ENCODE results near the gene CUX1.

Gene CUX1

GRCh38 chr7:101896316-101896715, 78.9 kb downstream of the CUX1 start:
- no peak for DNase-seq (ENCODE audit: low spot score)

DNA sequence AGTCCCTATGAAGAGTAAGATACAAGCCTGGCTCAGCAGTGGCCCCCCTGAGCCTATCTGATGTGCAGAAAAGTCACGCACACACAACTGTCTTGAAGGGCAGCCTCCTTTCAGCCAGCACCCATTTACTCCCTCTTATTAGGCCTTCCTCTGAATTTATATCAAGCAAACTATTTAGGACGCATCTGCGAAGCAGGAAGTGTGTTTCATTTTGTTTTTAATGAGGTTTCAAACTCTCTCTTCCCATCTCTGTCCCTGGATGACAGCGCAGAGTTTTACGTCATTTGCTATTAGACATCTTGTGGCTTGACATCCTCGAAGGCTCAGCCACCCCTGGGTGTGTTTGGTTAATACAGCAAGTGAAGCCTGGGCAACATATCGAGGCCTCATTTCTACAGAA, 79.5 kb downstream of the CUX1 start:
- DNase-seq (ENCODE audit: low spot score) = no peak

GRCh38 chr7:101898106-101898505, 80.7 kb downstream of the CUX1 start:
- DNase-seq (ENCODE audit: low spot score) = no peak

DNA sequence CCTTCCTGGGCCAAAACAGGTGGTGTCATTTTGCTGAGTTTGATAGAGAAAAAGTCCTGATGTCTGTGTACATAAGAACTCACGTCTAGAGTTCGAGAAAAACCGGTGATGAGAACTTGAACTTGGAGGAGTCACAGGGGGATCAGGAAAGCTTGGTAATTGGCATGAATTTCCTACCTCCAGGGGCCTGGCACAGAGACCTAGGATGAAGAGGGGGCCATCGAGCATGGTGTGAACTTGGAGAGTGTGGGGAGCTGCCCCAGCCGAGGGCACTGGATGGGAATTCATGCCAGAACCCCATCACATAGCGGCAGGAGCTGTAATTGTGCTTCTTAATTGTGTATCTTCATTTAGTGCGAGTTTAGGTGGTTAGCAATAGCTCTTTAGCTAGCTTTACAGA, 82.2 kb downstream of the CUX1 start:
- no peak for DNase-seq (ENCODE audit: low spot score)

GRCh38 chr7:101900103-101900502, 82.7 kb downstream of the CUX1 start:
- no peak for DNase-seq (ENCODE audit: low spot score)

GRCh38 chr7:101901661-101902491, 84.5 kb downstream of the CUX1 start:
- no peak for DNase-seq (ENCODE audit: low spot score)

DNA sequence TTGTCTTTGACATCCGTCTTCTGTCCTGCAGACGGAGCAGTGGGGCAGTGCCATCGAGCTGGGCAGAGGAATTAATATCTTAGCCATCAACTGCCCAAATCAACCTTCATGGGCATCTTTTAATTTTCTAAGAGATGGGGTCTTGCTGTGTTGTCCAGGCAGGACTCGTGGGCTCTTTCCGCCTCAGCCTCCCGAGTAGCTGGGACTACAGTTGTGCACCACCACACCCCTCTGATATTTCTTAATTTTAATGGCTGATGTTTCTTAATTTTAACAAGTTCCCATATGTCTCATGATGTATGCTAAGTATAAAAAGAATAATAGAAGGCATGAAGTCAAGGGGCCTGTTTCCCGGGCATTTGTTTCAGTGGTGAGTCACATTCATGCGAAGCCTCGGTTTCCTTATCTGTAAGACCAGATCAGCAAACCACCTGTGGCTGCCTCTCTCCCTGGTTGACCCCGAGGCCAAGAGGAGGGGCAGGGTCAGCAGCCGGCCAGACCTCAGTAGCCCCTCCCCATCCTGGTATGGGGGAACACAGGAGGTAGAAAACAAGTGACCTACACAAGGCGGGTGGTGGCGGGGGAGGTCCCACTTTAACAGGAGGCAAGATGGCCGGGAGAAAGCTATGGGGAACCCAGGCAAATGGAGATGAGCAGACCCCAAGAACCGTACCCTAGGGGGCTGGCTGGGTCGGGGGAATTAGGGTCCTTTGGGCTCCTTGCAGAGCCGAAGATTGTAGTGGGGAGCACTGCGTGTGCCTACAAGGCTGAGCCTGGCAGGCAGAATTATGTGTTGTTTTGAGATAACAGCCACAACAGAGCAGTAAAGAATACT, 85.5 kb downstream of the CUX1 start:
- DNase-seq (ENCODE audit: low spot score) = no peak

DNA sequence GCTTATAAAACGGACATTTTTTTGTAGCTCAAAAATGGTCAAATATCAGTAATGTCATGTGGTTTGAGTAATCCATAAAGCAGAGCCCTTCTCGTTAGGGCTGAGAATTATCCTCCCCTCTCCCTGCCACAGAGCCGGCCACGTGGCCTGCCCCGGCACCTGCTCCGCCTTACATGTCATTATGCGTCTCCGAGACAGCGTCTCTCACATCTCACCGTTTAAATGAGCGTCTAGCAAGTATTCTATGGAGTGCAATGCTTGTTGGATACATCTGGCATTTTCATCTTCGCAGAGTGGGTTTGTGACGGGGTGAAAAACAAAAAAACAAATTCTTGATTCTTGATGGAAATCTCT, 86.1 kb downstream of the CUX1 start:
- DNase-seq (ENCODE audit: low spot score) = no peak

DNA sequence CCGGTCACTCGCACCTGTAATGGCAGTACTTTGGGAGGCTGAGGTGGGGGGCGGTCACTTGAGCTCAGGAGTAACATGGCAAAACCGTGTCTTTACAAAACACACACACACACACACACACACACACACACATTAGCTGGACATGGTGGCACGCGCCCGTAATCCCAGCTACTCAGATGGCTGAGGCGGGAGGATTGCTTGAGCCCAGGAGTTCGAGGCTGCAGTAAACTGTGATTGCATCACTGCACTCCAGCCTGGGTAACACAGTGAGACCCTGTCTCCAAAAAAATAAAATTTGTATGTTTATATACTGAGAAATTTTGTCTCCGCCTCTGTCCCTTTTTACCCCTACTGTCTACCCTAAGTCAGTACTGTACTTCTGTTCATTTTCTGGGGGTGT, 86.6 kb downstream of the CUX1 start:
- no peak for DNase-seq (ENCODE audit: low spot score)

DNA sequence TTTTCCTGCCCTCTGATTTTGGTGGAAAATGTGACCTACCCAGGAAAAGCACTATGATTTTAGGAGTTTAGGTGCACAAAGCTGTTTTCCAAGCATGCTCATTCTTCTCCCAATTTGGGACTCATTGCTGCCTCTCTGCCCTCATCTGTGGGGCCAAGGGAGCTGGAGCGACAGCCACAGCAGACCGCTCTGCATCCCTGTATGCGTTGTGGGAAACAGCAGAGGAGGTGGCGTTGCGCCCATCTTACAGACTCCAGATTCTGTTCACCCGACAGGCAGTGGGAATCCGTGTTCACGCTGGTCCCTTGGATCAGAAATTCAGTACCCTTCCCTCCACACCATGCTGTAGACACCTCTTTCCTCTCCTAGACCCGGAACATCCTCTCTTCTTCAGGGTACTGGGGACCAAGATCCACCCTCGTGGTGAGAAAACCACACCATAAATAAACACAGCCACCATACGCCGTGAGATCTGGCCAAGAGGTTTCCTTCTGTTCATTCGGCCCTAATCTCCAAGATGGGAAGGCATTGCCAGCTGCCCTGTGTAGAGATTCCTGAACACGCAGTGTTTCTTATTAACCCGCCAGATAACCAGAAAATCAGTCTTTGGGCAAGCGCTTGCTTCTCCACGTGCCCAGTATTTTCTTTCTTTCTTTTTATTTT, 87.9 kb downstream of the CUX1 start:
- no peak for DNase-seq (ENCODE audit: low spot score)

- no peak for DNase-seq (ENCODE audit: low spot score)
These were observed 89.1 kb downstream of the CUX1 start for GRCh38 chr7:101906291-101907240.

DNA sequence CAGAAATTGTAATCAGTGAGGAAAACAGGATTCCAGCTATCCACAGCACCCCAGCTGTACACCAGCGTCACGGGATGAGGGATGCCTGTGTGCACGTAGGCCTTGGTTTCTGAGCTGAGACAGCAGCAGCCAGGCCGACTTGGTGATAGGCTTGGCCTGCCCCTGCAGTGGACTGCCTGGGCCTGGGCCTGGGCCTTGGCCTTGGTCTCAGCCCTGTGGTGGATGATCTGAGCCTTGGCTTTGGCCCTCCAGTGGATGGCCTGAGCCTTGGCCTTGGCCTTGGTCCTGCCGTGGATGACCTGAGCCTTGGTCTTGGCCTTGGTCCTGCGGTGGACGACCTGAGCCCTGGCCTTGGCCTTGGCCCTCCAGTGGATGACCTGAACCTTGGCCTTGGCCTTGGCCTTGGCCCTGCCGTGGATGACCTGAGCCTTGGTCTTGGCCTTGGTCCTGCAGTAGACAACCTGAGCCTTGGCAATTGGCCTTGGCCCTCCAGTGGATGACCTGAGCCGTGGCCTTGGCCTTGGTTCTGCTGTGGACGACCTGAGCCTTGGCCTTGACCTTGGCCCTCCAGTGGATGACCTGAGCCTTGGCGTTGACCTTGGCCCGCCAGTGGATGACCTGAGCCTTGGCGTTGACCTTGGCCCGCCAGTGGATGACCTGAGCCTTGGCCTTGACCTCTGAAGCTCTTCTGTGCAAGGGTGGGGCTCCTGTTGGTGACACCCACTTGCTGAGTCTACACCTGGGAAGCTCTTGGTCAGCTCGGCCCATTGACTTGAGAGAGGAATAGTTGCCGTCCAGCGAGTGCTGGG, 93.8 kb downstream of the CUX1 start:
- no peak for DNase-seq (ENCODE audit: low spot score)

DNA sequence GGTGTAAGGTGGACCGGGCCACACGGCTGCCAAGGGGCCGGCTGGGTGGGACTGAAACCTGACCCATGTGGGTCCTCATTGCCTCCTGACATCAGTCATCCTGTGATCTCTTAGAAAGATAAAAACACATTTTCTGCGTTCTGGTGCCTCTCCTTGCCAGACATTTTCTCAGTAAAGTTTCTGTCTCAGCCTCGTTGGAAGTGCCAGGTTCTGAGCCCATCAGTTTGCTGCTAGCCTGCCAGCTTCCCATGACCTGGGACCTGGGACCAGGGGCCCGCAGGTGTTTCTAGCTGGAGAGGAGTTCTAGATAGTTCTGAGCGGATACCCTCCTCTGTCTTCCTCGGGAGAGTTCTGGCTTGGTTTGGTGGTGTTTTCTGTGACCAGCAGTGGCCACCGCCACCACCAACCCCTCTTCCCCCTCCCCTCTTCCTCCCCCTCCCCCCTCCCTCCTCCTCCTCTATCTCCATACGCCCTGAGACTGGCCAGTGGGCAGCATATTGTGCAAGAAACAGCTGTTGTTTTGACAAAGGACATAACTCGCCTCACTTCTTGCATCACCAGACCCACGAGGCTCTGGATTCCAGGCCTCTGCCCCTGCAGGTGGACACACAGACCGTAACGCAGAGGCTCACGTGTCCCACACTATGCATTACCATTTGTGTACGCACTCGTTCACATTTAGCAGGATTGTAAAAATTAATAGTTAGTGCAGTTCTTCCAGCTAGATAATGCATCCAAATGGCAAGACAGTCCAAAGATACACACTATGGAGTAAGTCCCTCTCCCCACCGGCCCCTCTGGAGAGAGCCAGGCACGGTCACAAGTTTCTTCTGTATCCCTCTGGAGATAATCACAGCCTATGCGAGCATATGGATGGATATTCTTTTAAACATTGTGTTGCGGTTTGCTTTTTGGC, 94.6 kb downstream of the CUX1 start:
- no peak for DNase-seq (ENCODE audit: low spot score)

DNA sequence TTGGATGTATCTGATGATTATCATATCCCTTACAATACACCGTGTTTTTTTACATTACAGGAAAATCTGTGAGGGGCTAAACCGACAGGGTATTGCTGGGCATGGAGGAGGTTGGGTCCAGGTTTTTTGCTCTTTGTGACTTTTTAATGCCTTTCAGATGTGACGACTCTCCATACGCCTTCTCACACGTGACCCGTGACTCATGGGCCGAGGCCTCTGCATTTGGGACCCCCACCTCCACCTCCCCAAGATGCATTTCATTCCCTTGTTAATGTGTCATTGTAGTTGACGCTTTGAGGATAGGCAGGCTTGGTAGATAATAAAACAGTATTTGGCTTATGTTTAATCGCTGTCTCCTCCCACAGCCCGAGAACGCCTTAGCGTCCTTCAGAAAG, 95.3 kb downstream of the CUX1 start:
- no peak for DNase-seq (ENCODE audit: low spot score)

GRCh38 chr7:101913247-101913721, 95.9 kb downstream of the CUX1 start:
- DNase-seq (ENCODE audit: low spot score) = no peak

DNA sequence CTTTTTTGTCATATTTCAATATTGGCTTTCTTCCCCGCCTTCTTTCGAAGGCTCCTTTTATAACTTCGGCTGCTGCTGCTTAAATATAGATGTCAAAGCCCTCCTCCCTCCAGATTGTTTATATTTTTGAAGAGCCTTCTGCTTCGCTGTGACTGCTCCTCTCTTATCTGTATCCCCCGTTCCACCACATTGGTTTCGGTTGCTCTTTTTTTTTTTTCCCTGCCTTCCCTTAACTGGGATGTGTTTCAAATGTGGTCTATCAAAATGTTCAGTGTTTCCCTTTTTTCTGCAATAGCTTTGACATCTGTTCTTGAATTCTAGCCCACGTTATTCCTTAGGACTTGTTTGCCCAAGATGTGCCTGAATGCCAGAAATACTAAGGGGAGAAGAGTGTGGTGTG, 96.4 kb downstream of the CUX1 start:
- no peak for DNase-seq (ENCODE audit: low spot score)

- DNase-seq (ENCODE audit: low spot score) = no peak
These were observed 97.6 kb downstream of the CUX1 start for GRCh38 chr7:101915000-101915399.

DNA sequence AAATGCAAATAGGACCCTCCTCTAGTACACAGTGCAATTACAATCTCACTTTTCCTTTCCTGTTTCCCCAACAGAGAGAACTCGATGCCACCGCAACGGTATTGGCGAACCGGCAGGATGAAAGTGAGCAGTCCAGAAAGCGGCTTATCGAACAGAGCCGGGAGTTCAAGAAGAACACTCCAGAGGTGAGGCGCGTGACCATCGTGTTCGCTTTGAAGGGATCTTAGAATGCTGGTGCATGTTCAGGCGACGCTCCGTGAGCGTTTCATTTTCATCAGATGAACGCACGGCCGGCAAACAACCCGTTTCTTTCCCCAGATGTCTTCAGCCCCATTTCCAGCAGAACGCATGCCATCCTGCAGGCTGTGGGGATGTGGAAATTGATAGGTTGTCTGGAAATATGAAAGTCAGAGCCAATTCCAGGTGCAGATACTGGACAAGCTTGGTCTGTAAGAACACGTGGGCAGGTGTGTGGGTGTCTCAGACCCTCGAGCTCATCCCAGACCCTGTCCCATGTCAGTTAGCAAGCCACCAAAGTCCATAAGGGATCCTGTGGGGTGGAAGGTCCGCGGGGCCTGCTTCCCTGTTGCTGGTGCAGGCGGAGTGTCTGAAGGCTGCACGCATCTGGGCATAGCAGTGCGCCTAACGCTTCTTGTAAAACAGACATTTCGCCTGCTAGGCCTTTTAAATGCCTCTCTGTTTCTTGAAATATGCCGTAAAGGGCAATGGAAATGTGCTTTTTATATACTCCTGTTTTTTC, 98.8 kb downstream of the CUX1 start:
- DNase-seq (ENCODE audit: low spot score) = no peak

GRCh38 chr7:101916876-101917275, 99.5 kb downstream of the CUX1 start:
- no peak for DNase-seq (ENCODE audit: low spot score)
